ENCODE data around the gene IQCK. TPM values are rescaled to one million over a fixed set of nuclear protein-coding genes. Genes with fewer than 3 reads are reported as not detected.
A peak's percentile ranks its signal among the peaks of the same experiment; 100 is the strongest.

The IQCK gene
- total RNA-seq, 4 donors from 2014 or later: 9.0 to 16.3 (median 14.5) TPM

DNA sequence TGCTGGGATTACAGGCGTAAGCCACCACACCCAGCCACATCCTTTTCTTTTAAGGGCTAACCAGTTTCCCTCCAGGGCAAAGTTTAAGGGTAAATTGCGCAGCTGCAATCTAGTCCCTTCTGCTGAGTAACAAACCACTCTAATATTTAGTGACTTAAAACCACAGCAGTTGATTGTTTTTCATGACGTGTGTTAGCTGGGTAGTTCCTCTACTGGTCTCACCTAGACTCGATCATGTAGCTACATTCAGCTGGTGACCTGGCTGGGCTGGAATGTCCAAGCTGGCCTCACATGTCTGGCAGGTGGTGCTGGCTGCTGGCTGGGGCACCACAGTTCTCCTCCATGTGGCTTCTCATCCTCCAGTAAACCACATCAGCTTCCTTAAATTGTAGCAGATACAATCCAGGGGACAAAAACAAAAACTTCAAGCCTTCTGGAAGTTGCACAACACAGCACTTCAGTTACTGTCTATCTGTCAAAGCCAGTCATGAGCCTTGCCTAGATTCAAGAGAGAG is 91.1 kb downstream of the IQCK start:
- no peak overlapping the region for H3K4me3 ChIP-seq
- WGBS, 2 donors (ENCODE audit: low coverage in 1 of 2): 78 to 96% methylated on average over 3 of the region's 4 CpGs
- no peak overlapping the region for H3K27ac ChIP-seq
- H3K9me3 ChIP-seq: peaks cover 0 to 8% (median 0%) of the 10 kb centered on the region in 3 donors
- H3K36me3 ChIP-seq: no peaks in the 10 kb centered on the region
- peaks cover 0 to 15% (median 0%) of the 10 kb centered on the region in 3 donors for H3K4me1 ChIP-seq
- peak; percentile 26 for ATAC-seq
- no peaks in the 10 kb centered on the region for H3K27me3 ChIP-seq
- TF ChIP-seq POLR2AphosphoS5 (IDR thresholded peaks at IDR 0.05): no peak
- no peak for TF ChIP-seq EP300 (IDR thresholded peaks at IDR 0.05)
- TF ChIP-seq, protein P1, sequence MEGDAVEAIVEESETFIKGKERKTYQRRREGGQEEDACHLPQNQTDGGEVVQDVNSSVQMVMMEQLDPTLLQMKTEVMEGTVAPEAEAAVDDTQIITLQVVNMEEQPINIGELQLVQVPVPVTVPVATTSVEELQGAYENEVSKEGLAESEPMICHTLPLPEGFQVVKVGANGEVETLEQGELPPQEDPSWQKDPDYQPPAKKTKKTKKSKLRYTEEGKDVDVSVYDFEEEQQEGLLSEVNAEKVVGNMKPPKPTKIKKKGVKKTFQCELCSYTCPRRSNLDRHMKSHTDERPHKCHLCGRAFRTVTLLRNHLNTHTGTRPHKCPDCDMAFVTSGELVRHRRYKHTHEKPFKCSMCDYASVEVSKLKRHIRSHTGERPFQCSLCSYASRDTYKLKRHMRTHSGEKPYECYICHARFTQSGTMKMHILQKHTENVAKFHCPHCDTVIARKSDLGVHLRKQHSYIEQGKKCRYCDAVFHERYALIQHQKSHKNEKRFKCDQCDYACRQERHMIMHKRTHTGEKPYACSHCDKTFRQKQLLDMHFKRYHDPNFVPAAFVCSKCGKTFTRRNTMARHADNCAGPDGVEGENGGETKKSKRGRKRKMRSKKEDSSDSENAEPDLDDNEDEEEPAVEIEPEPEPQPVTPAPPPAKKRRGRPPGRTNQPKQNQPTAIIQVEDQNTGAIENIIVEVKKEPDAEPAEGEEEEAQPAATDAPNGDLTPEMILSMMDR (IDR thresholded peaks at IDR 0.05): no peak
- no peak for TF ChIP-seq POLR2A (IDR thresholded peaks at IDR 0.05)

DNA sequence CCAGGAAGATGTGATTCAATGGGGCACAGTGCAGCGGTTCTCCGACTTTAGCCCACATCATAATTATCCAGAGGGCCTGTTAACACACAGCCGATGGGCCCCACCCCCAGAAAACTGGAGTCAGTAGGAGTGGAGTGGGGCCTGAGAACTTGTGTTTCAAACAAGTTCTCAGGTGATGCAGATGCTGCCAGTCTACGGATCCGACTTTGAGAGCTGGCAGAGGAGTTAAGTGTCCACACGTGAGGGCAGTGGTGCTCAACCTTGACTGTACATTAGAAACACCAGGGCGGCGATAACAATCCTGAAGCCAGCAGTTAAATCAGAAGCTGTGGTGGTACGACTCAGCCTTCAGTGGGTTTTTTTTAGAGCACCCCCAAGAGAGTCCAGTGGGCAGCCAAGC is 91.6 kb downstream of the IQCK start:
- no peak overlapping the region for H3K4me3 ChIP-seq
- H3K27me3 ChIP-seq: no peaks in the 10 kb centered on the region
- TF ChIP-seq POLR2AphosphoS5 (IDR thresholded peaks at IDR 0.05) (no peak), POLR2A (IDR thresholded peaks at IDR 0.05) (no peak), EP300 (IDR thresholded peaks at IDR 0.05) (no peak)
- TF ChIP-seq, protein P1 (IDR thresholded peaks at IDR 0.05): no peak
- 100% methylated on average over 2 of the region's 9 CpGs for WGBS, 2 donors (ENCODE audit: low coverage in 1 of 2)
- no peak for ATAC-seq
- H3K36me3 ChIP-seq: no peaks in the 10 kb centered on the region
- H3K27ac ChIP-seq: no peak overlapping the region
- H3K4me1 ChIP-seq: peaks cover 0 to 15% (median 0%) of the 10 kb centered on the region in 3 donors
- H3K9me3 ChIP-seq: peaks cover 0 to 8% (median 0%) of the 10 kb centered on the region in 3 donors

DNA sequence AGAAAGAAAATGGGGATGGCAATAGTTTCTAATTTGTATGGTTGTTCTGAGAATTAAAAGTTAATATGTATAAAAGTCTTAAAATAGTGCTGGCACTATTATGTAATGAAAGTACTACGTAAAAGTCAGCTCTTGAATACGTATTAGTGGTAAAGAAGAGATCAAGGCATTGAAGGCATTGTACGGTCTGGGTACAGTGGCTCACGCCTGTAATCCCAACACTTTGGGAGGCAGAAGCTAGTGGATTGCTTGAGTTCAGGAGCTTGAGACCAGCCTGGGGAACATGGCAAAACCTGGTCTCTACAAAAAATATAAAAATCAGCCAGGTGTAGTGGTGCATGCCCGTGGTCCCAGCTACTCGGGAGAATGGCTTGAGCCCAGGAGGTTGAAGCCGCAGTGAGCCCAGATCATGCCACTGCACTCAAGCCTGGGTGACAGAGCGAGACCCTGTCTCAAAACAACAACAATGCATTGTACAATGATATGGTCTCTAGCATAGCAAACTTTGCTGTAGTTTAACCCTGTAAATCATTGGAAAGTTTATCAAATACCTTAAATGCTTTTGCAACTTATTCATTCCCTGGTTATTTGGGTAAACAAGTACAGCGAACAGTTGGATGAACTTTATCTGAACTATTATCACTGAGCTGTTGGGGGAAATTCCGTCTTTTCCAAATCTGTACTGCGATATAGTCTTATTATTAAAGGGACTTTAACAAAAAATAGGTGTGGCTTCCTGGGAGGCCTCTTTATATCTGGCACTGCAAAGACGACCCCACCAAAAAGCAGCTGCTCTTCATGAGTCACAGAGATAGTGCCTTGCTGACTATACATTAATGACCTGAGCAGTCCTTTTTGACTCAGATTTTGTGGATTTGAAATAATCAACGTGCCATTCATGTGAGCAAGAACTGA is 93.0 kb downstream of the IQCK start:
- no peak overlapping the region for H3K4me3 ChIP-seq
- H3K4me1 ChIP-seq: peaks cover 0 to 15% (median 0%) of the 10 kb centered on the region in 3 donors
- TF ChIP-seq POLR2A (IDR thresholded peaks at IDR 0.05): no peak
- no peak for TF ChIP-seq POLR2AphosphoS5 (IDR thresholded peaks at IDR 0.05)
- TF ChIP-seq EP300 (IDR thresholded peaks at IDR 0.05): no peak
- TF ChIP-seq, protein P1 (IDR thresholded peaks at IDR 0.05): no peak
- H3K27me3 ChIP-seq: no peaks in the 10 kb centered on the region
- H3K9me3 ChIP-seq: peaks cover 0 to 1% (median 0%) of the 10 kb centered on the region in 3 donors
- WGBS, 2 donors (ENCODE audit: low coverage in 1 of 2): 68 to 76% methylated on average over 11 to 13 of the region's 13 CpGs
- H3K36me3 ChIP-seq: no peaks in the 10 kb centered on the region
- no peak overlapping the region for H3K27ac ChIP-seq
- no peak for ATAC-seq

DNA sequence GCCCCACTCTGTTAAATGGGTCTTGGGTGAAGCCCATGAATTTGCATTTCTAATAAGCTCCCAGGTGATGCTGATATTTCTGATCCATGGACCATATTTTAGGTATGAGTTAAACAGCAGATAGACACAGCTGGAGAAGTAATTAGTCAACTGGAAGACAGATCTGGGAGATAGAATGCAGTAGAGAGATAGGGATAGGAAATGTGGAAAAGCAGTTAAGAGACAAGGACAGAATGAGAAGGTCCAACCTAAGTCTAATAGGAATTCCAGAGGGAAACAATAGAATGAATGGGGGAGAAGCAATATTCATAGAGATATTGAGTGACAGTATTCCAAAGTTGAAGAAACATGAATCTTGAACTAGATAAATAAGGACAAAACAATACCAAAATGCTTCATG is 94.9 kb downstream of the IQCK start:
- Histone ChIP-seq H3K36me3 (no peaks in the 10 kb centered on the region), H3K9me3 (no peaks in the 10 kb centered on the region), H3K4me1 (peaks cover 0 to 9% (median 0%) of the 10 kb centered on the region in 3 donors), H3K4me3 (no peak overlapping the region), H3K27ac (no peak overlapping the region), H3K27me3 (no peaks in the 10 kb centered on the region)
- no peak for TF ChIP-seq POLR2AphosphoS5 (IDR thresholded peaks at IDR 0.05)
- no peak for TF ChIP-seq EP300 (IDR thresholded peaks at IDR 0.05)
- TF ChIP-seq, protein P1 (IDR thresholded peaks at IDR 0.05): no peak
- TF ChIP-seq POLR2A (IDR thresholded peaks at IDR 0.05): no peak
- no peak for ATAC-seq
